Psoas muscle (tissue), 8 donors: ENCODE measurements around the gene CRHBP. TPM values are rescaled to one million over a fixed set of nuclear protein-coding genes. Genes with fewer than 3 reads are reported as not detected.

Experiments
- ATAC-seq, 4 donors: fragments of 200-7000 bp; cut with Tn5 transposase; one replicate each; pipeline ENCODE4 v1.9.1; 2020; ENCODE audit warnings: moderate library complexity in 3 of 4, mild to moderate bottlenecking in 2 of 4
- DNase-seq, 2 donors: peaks; one replicate each; pipeline ENCODE4 v3.0.0-alpha.2; 2020
- H3K27ac ChIP-seq: fragments of 200-600 bp; one replicate; pipeline ENCODE4 v1.8.0; 2022
- H3K27me3 ChIP-seq, 3 donors: fragments of 200-600 bp in 1 of 3; one replicate each; pipeline versions ENCODE4 v1.6.1 to v1.8.0; 2013 to 2022; ENCODE audit warnings: low read length in 2 of 3, mild to moderate bottlenecking in 2 of 3, moderate library complexity in 1 of 3; ENCODE audit not compliant: insufficient read depth in 3 of 3
- H3K36me3 ChIP-seq, 2 donors: fragments of 200-600 bp in 1 of 2; one replicate each; pipeline versions ENCODE4 v1.6.1 to v1.8.0; 2013 to 2022; ENCODE audit warnings: low read depth in 1 of 2, mild to moderate bottlenecking in 1 of 2, moderate library complexity in 1 of 2; ENCODE audit not compliant: insufficient read depth in 1 of 2
- H3K4me1 ChIP-seq: fragments of 200-600 bp; one replicate; pipeline ENCODE4 v1.8.0; 2022
- H3K4me3 ChIP-seq: fragments of 200-600 bp; one replicate; pipeline ENCODE4 v1.8.0; 2022; ENCODE audit warnings: mild to moderate bottlenecking
- H3K9me3 ChIP-seq: fragments of 200-600 bp; one replicate; pipeline ENCODE4 v1.8.0; 2022
- WGBS, 3 donors: extraction: QIAGEN DNeasy Blood & Tissue Kit; methylation state at CpG; one replicate each; pipeline versions ENCODE4 v1.1.6 to v1.1.7; 2013; 5-methylcytosine and 5-hydroxymethylcytosine counted together
- intact Hi-C, 2 donors: fragments of 100-400 bp; cut with DNase I; formaldehyde crosslinking; loops; one replicate each; pipeline versions ENCODE4 v1.11.0 to v1.14.2; 2022
- polyA plus RNA-seq, 3 donors: library from polyadenylated mRNA; stranded (reverse); fragments of 200-250 nt; gene quantifications; one replicate each; pipeline ENCODE4 v1.2.3, GENCODE V29; 2013
- total RNA-seq, 4 donors: library from RNA; stranded (reverse); fragmentation: NEBNext Ultra II Directional in 2 of 4; extraction: Animal tissue kit (Norgen Biotek cat#: 25700) in 2 of 4; gene quantifications; one replicate each; pipeline versions ENCODE4 v1.2.1 to v1.2.4, GENCODE V29; 2021 to 2023
- TF ChIP-seq, protein P1 (sequence below): fragments of 200-600 bp; IDR thresholded peaks from one replicate; pipeline ENCODE4 v1.8.0; 2022; ENCODE audit warnings: antibody characterized with exemption
- donor health status: healthy with polysubstance abuse.
- donor health status: DM: no; HTN: no; CAD: no; lungs with moderate emphysema.
- donor health status: Bipolar disorder and iron deficiency.
- donor health status: healthy.
- donor health status: DM: yes; HTN: yes; CAD: no.
- donor health status: DM: no; HTN: no; CAD: no.
- donor health status: DM: no; HTN: no; CAD: no.
- donor health status: DM: yes; HTN: yes; CAD: no.

CRHBP gene
- total and polyA plus RNA-seq, 7 donors: 0.03 to 0.51 (median 0.19) TPM; not detected in 1

DNA sequence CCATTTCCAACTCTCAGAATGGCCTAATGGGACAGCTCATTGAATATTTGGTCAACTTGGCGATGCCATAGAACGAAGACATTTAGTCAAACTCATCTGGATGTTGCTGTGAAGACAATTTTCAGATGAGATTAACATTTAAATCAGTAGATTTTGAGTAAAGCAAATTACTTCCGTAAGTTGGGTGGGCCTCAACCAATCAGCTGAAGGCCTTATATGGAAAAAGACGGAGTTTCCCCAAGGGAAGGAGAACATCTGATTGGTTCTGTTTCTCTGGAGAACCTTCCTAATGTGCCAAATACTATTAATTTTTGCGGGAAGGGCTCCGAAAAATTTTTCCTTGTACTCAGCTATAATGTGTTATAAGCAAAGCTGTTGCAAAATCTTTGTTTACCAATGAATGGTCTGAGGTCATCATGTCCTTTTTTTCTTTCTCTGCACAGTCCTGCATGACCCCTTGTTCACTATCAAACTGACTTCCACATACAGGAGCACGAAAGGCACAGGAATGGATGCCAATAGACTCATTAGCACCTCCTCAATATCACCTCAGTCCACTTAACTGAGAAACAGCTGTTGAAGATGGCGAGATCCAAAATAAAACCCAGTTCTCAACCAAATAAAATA, 27.8 kb downstream of the CRHBP start:
- WGBS, 3 donors: 70 to 82% (median 81%) methylated on average over 8 of the region's 8 CpGs
- no peaks in the 10 kb centered on the region for H3K4me1 ChIP-seq
- intact Hi-C loops: no loop called here
- H3K36me3 ChIP-seq: no peaks in the 10 kb centered on the region
- H3K9me3 ChIP-seq: no peaks in the 10 kb centered on the region
- TF ChIP-seq, protein P1, sequence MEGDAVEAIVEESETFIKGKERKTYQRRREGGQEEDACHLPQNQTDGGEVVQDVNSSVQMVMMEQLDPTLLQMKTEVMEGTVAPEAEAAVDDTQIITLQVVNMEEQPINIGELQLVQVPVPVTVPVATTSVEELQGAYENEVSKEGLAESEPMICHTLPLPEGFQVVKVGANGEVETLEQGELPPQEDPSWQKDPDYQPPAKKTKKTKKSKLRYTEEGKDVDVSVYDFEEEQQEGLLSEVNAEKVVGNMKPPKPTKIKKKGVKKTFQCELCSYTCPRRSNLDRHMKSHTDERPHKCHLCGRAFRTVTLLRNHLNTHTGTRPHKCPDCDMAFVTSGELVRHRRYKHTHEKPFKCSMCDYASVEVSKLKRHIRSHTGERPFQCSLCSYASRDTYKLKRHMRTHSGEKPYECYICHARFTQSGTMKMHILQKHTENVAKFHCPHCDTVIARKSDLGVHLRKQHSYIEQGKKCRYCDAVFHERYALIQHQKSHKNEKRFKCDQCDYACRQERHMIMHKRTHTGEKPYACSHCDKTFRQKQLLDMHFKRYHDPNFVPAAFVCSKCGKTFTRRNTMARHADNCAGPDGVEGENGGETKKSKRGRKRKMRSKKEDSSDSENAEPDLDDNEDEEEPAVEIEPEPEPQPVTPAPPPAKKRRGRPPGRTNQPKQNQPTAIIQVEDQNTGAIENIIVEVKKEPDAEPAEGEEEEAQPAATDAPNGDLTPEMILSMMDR: no peak
- no peak overlapping the region for H3K4me3 ChIP-seq
- ATAC-seq (no peak), DNase-seq (no peak)
- H3K27ac ChIP-seq: no peak overlapping the region
- H3K27me3 ChIP-seq: no peaks in the 10 kb centered on the region

DNA sequence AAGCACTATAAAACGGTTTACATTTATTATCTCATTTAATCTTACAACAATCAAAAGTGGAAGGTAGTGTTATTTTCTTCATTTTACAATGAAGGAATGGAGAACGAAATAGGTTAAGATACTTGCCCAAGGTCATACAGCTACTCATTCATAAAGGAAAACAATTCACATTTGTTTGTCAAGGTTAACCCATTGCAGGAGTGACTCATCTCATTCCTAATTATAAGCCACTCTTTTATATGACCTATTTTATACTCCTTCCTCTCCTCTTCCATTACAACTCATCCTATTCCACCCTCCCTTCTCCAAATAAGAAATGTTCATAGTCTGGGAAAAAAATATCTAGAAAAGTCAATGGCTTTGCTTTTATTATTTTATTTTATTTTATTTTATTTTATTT, 29.6 kb downstream of the CRHBP start:
- intact Hi-C loops: no loop called here
- Histone ChIP-seq H3K27me3 (no peaks in the 10 kb centered on the region), H3K4me1 (no peaks in the 10 kb centered on the region), H3K36me3 (no peaks in the 10 kb centered on the region), H3K9me3 (no peaks in the 10 kb centered on the region), H3K27ac (no peak overlapping the region), H3K4me3 (no peak overlapping the region)
- 78 to 81% (median 80%) methylated on average over 2 of the region's 2 CpGs for WGBS, 3 donors
- DNase-seq (no peak), ATAC-seq (no peak)
- TF ChIP-seq, protein P1: no peak

DNA sequence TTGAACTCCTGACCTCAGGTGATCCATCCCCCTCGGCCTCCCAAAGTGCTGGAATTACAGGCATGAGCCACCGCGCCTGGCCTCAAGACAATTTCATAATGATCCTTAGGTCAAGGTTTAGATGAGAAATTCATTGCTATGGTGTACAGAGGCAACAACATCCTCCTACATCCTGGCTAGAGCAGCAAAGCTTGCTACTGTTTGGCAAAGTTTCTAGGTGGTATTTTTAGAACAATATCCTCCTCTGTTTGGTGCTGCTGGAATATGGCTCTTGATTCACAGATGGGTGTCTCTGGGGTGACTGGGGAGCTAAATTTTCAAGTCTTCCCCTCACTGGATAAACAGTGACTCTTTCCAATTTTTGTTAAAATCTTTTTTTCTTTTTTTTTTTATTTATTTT, 30.6 kb downstream of the CRHBP start:
- intact Hi-C loops: no loop called here
- H3K4me3 ChIP-seq: no peak overlapping the region
- no peaks in the 10 kb centered on the region for H3K4me1 ChIP-seq
- H3K27ac ChIP-seq: no peak overlapping the region
- ATAC-seq: no peak
- no peak for DNase-seq
- TF ChIP-seq, protein P1: no peak
- WGBS, 3 donors: 56 to 69% (median 56%) methylated on average over 3 of the region's 3 CpGs
- H3K27me3 ChIP-seq: no peaks in the 10 kb centered on the region
- no peaks in the 10 kb centered on the region for H3K36me3 ChIP-seq
- H3K9me3 ChIP-seq: no peaks in the 10 kb centered on the region

DNA sequence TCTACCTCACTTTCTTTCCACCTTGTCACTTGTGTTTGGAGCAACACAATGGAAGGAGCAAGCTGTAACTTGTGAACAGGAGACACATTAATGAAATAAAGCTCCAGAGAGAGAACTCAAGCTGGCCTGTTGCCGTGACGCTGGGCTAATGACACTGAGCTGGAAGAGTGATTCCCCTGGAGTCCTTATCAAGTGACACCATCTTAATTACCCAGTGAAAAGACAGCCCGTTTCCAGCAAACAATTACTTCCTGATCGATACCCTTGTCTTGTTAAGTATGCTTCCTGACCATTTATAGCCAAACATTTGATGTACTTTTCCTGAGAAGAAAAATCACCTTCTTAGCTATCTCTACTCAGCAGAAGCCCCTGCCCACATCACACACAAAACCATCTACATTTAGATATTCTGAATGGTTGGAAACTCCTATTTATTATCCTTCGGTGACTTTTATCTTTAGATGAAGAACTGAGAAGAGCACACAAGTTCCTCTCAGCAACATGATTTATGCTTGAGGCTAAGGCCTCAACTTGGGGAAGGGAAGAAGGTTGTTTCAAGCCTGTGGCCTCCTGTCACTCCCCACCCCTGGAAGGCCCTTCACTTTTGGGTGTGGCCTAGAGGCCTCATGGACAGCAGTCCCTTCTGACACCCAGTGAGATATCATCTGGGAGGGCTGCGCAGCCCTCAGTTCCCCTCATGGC, 34.1 kb downstream of the CRHBP start:
- Histone ChIP-seq H3K27me3 (no peaks in the 10 kb centered on the region), H3K9me3 (no peaks in the 10 kb centered on the region), H3K4me3 (no peak overlapping the region), H3K36me3 (no peaks in the 10 kb centered on the region), H3K4me1 (no peaks in the 10 kb centered on the region), H3K27ac (no peak overlapping the region)
- no peak for DNase-seq
- 34 to 48% (median 45%) methylated on average over 6 of the region's 6 CpGs for WGBS, 3 donors
- no peak for ATAC-seq
- TF ChIP-seq, protein P1: no peak
- intact Hi-C loops: no loop called here
